Heart left ventricle (tissue), 13 donors: ENCODE data around the gene LCN9.

Experiments used
- CTCF ChIP-seq, 12 donors: fragments of 200-600 bp; sonication (generic) in 4 of 12; IDR thresholded peaks; one replicate each; pipeline versions ENCODE4 v1.5.0 to v1.8.0; 2018 to 2022; ENCODE audit warnings: antibody characterized with exemption in 12 of 12, mild to moderate bottlenecking in 5 of 12
- POLR2A ChIP-seq, 2 donors: fragments of 450-650 bp; IDR thresholded peaks; one replicate each; pipeline ENCODE4 v1.6.1; 2017; ENCODE audit warnings: antibody characterized with exemption in 2 of 2, mild to moderate bottlenecking in 2 of 2, moderate library complexity in 2 of 2
- donor health status: ischemic (EF 13 %, LVEDD 7.1; RV severe dilation, severe dysfunction).
- donor health status: DM: no; HTN: yes; CAD: no.
- donor health status: DM: no; HTN: no; CAD: no.
- donor health status: ischemic (EF 25% LVEDD 6.9; RV normal size, moderate dysfunction).
- donor health status: ischemic (EF 25% LVEDD 5.7; RV mildly dilated, moderate dysfunction).
- donor health status: ischemic (EF 35%, LVEDD 5.7; RV mildly dilated, moderate dysfunction).
- donor health status: nonischemic (EF 11% LVEDD 7.7; RV severe dilation, severe dysfunction).
- donor health status: DM: yes; HTN: yes; CAD: no.
- donor health status: PGD.
- donor health status: ischemic (EF 29% LVEDD 5.4; RV normal size, mild dysfunction).
- donor health status: nonischemic (EF 23%, LVEDD 6.1; RV moderate dilation, normal function).

GRCh38 chr9:135705376-135705775, 42.3 kb downstream of the LCN9 start:
- TF ChIP-seq CTCF (IDR thresholded peaks at IDR 0.05) (no peak), POLR2A (IDR thresholded peaks at IDR 0.05) (no peak)
